IPS-NIHi7 (cell line): ENCODE measurements around the gene IZUMO3.
A peak's percentile ranks its signal among the peaks of the same experiment; 100 is the strongest.
"Not testable (repeated sequence)": the region's sequence is repeated elsewhere in the genome, so short reads cannot be mapped to it uniquely, and the experiment has no call there.

Source experiments
- DNase-seq: peaks from one replicate; pipeline ENCODE4 v3.0.0; 2012; ENCODE audit warnings: mixed read lengths; ENCODE audit errors: extremely low spot score

IZUMO3 gene, protein sequence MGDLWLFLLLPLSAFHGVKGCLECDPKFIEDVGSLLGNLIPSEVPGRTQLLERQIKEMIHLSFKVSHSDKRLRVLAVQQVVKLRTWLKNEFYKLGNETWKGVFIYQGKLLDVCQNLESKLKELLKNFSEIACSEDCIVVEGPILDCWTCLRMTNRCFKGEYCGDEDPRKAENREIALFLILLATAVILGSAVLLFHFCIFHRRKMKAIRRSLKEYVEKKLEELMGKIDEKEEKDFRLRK

DNA sequence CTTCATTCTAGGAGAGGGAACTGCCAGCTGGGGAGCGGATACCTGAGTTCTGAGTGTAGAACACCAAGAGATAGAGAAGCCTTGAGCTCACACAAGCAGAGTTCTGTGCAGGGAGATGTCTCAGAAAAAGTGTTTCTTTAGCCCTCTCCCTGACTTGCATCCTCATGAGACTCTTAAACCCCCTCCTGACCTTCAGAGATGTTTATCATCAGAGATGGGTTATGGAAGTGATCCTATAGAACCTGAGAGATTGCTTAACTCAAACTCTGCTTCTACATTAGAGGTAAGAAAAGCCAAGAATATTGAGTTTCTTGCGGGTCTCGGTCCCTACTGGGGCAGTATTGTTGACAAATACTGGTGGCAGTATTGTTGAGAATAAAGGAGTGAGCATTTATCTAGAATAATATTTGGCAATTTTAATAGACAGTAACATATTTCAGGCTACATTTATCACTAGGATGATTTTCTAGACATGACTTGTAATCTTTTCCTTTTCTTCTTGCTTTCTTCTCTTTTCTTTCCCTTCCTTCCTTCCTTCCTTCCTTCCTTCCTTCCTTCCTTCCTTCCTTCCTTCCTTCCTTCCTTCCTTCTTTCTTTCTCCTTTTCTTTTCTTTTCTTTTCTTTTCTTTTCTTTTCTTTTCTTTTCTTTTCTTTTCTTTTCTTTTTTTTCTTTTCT lies at the start of gene IZUMO3:
IZUMO3 (minus strand) TSS at position 51 of the 676 bp plus-strand sequence. CDS start 248 bp downstream, outside the sequence.
- DNase-seq, result no peak

DNA sequence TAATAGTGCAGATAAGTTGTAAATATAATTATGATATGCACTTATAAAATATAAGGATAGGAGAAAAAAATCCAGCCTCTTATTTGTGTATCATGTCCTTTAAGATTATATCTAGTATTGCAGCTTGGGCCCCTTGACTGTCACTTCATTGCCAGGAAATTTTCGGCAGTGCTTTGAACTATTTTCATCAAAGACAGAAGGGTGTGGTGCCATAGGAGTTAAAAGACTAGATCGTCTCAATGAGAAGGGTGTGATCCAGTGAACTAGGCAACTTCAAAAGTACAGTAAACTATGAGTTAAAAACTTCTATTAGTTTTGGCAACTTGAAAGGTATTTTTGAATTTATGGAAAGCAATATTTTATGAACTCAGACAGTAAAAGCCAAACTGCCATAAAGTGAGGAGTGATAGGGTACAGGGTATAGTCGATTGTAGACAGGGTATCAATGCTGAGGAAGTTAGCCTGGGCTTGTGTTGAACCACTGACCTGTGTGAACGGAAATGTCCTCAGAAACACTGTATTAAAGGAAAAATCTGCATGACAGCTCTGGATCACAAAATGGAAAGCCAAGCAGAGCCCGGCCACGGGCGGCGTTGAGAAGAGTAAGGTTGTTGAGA lies 48.6 kb upstream of the IZUMO3 start:
- no peak for DNase-seq

DNA sequence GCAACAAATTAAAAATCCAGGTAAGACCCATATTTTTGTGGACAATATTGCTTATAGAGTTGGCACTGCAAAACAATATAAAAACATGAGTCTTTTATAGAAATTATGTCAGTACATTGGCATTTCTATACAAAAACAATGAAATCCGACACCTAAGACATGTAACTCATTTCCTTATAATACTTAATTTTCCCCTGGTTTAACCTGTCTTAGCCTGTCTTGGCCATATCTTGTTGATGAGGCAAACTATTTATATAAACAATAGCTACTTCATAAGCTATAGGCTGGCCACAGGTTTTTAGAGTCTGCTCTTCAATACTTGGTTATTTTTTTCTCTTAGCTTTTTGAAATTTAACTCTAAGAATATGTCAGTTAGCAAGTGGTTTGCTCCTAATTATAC lies 44.7 kb upstream of the IZUMO3 start:
- DNase-seq, result no peak

DNA sequence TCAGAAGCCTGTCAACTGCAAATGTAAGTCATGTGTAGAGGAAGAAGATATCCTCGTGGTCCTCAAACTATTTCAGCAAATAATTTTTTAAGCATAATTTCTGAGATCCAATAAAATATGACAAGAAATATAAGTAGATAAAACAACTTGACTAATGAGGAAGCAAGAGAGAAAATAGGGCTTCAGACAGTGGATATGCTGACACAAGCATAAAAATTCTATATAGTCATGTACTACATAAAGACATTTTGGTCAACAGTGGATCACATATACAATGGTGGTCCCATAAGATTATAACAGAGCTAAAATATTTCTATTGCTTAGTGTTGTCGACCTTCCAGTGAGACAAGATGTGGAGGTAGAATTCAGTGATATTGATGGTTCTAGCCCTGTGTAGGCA lies 42.2 kb upstream of the IZUMO3 start:
- no peak for DNase-seq

DNA sequence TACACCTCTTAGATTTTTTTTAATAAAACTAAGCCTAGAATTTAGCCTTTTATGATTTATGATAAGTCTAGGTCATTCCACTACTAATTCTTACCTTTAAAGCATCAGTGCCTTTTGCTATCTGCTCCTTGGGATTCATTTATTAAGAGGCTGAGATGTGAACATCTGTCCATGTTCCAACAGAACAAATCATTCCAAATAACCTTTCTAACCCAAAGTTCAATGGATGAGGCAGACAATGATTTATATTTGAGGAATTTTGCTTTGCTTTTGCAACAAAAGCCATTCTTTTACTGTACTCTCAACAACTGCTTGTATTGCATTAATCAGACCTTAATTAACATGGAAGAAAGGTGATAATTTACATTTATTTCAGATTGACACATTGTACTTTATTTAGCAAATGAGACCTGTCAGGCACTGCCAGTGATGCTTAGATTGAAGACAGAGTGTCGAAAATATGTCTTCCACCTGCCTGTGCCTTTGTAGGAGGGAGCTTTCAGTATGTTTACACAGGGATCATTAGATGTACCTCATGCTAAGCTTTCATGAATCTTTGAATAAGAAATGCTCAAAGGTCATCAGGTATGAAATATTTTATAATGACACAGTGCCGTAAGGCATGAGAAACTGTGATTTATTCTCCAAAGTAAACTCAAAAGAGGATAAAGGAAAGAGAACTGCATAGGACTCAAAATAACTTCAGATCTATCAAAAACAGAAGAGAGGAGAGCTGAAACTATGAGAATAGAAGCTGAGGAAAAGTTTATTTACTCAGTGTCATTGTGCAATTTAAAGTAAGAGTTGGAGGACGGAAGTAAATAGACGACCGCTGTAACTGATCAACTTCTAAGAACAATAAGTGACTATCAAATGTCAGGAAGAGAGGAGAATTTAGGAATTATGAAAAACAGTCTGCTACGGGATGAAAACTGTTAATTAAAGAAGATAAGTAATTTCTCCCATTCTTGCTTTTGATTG lies 36.7 kb upstream of the IZUMO3 start:
- no peak for DNase-seq

DNA sequence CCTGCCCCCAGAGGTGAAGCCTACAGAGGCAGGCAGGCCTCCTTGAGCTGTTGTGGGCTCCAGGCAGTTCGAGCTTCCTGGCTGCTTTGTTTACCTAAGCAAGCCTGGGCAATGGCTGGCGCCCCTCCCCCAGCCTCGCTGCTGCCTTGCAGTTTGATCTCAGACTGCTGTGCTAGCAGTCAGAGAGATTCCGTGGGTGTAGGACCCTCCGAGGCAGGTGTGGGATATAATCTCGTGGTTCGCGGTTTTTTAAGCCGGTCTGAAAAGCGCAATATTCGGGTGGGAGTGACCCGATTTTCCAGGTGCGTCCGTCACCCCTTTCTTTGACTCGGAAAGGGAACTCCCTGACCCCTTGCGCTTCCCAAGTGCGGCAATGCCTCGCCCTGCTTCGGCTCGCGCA lies 34.3 kb upstream of the IZUMO3 start:
- not testable (repeated sequence) for DNase-seq

DNA sequence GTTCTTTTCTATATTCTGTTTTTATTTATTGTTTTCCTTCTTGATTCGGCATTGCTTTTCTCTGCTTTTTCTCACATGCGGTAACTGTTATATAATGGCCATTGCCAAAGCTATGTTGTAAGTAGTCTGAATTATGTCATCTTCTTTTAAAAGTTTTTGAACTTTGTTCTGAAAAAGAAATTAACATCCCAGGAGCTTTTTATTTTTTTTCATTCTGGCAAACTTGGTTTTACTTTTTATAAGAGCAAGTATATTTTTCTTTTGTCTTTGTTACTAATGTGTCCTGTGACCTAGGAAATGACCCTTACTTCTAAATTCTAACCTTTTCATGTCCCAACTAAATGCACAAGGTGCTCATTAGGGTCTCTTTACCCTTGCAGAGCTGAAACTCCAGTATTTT lies 26.7 kb upstream of the IZUMO3 start:
- no peak for DNase-seq

DNA sequence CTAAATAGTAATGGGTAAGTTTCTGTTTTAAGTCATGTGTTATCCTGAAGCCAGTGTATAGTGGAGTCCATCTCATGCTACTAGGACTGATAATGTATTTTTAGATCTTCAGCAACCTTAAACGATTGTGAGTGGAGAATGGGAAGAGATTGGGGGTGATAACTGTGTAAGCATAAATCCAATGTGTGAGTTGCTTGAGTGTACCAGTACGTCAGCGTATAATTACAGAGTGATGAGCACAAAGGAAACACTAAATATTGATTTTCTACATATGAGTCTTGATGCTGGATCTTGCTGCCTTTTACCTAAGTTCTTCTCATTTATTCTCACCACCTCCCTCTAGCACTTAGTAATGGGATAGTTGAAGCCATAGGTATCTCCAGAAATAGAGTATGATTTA lies 16.3 kb upstream of the IZUMO3 start:
- DNase-seq, result no peak

DNA sequence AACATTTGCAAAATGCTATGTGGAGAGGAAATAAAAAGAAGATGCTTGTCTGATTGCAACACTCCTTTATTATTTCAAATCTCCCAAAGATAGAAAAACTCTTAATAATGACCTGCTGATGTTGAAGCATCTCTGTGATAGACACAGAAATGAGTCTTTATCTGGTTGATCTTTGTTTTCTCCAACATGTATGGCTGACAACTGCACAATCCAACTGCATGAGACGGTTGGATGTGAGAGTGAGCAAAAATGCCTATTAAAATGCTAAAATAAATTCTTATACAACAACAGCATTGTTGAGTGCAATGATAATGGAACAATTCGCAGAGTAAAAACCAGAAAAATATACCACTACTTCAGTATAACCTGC lies 7.5 kb upstream of the IZUMO3 start:
- no peak for DNase-seq

DNA sequence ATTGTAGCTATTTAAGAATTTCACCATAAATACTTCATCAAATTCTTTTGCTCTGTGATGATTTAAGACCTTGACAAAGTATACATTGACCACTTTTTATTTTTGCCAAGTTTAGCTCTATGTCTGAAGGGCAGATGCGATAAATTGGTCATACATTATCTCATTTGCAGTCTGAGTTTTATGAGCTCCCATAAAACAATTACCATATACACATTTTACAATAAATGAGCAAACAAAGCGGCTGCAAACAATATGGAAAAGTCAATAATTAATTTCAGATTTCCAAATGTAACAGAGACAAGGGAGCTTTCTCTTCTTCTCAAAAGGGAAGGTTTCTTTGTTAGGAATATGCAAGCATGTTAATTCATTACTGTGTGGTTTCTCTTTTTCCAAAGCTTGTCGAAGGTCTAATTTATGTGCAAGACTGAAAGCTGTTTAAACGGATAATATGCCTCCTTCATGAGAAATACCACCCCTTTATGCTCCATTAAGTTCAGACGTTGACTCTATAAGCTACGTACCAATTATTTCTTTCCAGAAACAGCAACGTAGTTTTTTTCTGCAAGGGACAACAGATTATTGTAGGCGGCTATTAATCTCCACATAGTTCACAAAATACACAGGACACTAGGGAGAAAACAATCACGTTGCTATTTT lies 7.0 kb upstream of the IZUMO3 start:
- DNase-seq, result no peak

DNA sequence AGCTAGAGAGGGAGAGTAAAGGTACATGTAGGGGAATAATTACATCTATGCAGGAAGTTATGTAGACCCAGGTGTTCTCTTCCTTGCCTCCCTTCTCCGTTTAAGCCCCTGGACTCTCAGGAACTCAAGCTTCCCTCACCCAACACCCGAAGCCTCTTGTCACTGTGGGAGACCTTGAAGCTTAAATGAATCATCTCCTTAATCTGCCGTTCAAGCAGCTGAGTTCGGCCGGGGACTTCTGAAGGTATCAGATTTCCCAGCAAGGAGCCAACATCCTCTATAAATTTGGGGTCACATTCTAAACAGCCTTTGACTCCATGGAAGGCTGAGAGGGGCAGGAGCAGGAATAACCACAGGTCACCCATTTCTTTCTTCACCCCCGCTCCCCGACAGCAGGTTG lies 412 bp downstream of the IZUMO3 start:
- peak; percentile 13 for DNase-seq

DNA sequence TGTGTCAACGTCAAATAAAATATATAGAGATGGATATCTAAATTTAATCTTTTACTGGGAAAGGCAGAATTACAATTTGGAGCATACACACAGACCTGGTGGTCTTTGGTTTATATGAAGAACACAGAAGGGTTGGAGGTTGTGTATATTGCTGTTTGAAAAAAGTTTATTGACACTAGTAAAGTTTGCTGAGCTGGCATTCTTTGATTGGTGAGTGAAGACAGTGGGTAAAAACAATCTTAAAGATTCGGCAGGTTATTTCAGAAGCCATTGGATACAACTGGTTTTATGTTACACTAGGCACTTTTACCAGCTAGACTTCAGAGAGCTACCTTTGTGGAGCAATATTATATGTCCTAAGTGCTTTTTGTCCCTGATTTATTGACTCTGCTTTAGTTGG lies 27.2 kb downstream of the IZUMO3 start:
- no peak for DNase-seq

DNA sequence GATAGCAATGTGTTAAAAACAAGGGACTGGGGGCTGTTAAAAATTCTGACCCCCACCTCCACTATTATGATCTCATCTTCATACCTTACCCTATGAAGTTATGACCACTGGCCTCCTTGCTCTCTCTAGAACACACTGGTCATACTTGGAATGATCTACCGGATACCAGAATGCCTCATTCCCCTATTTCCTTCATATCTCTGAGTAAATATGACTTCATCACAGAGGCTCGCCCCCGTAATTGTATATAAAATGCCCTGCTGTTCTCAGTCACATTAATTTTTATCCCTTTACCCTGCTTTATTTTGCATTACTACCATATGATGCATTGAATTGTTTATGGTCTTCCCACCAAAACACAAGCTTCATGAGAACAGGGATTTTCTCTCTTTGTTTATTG lies 29.2 kb downstream of the IZUMO3 start:
- DNase-seq, result no peak

DNA sequence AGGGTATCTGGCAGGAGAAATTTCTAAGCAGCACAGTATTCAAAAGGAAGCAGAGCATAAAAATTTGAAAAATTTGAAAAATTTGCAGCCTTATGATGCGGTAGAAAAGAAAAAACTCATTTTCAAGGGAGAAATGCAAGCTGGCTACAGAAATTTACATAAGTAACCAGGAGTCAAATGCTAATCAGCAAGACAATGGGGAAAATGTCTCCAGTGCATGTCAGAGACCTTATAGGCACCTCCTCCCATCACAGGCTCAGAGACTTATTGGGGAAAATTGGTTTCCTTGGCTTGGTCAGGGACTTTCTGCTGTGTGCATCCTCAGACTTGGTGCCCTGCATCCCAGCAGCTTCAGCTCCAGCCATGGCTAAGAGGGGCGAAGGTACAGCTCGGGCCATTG lies 35.8 kb downstream of the IZUMO3 start:
- no peak for DNase-seq

DNA sequence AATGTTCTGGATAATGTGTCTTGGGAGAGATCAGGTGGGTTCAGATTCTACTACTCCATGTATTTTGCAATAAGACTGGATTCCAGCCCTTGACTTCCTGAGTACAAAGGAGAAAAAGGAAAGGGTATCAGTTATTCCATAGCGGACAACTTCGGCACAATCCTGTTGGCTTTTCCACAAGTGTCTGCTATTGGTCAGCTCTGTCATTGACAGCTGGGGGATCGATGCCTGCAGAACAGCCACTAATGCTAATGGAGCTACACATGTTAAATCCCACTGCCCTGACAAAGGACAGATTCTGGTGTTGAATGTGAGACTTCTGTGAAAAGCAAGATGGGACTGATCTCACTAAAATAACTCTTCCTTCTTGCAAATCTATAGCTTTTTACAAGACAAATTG lies 41.2 kb downstream of the IZUMO3 start:
- DNase-seq, result no peak

DNA sequence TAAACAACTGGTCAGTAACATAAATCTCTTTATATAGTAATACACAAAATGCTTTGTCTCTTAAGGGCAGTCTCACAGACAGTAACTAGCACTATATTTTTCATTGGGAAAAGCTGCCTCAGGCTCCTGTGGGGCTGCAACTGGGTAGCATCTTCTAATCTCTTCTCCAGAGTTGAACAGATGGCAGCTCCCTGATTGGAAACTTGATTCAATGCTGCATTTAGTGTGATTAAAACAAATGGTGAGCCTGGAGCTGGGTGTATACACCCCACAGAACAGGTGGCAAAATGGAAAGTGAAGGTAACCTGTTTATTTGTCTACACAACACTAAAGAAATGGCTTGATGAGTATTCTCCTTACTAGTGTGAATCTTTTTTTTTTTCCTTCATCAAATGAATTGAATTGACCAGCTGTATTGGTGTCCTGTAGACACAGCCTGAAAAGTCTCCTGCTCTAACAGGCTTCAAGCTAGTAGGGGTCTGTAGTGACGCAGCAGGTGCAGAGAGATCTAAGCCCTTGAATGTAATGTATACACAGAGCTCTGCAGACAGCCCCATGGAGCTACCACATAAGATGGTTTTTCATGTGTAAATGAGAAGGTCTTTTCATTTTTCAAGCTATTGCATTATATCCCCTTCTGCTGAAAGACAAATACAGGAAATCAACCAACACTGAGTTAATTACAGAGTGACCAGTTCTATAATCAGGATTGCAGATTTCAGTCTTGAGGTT lies 43.3 kb downstream of the IZUMO3 start:
- DNase-seq, result no peak

DNA sequence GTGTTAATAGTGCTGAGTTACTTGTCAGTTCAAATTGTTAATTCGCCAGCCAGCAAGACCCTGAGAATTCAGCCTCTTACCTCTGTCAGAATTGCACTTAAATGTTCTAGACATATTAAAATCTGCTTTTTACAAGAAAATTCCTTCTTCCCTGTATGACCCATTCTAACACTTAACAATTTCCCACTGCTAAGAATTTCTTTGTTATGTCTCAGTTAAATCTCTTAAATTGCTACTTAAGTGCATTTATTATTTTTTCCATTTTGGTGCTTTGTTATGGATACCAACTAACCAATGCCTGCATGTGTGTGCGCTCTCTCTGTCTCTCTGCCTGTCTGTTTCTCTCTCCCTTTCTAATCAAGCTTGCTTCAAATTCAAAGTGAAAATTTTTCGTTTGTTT lies 44.9 kb downstream of the IZUMO3 start:
- DNase-seq, result no peak

DNA sequence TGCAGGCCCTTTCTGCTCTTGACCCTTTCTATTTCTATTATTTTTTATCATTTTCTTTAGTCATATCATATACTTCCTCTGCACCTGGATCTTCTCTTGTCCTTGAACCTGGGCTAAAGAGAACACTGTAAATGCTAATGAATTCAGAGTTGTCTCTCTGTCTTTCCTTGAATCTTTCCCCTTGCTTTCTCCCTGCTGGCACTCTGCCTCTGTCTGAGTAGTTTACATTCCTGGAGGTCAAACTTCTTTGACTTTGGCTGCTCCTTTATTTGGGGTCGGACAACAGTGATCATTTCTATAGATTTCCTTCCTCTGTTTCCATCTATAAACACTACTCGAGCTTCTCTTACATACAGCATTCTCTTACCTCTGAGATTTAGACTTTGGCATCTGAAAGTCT lies 47.1 kb downstream of the IZUMO3 start:
- DNase-seq, result peak; percentile 13

DNA sequence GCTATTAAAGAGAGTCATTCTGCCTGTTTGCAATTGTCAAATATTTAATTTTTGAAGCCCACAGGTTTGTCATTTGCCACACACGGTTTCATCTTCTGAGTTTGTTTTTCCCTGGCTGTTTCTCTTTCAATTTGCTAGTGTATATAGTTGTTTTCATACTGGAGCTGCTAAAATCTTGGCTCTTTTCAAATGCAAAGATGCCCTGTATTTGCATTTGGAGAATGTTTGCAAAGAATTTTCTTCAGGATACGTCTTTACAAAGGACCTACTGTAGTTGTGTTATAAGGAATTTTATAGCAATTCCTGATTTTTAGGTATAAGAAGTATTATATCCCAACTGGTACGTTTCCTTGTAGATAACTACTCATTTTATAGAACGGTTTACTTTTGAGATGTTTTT lies 48.0 kb downstream of the IZUMO3 start:
- DNase-seq, result no peak
